OCI-LY7 (cell line): Measurements from ENCODE around the gene SH3PXD2A. TPM values are rescaled to one million over a fixed set of nuclear protein-coding genes. Genes with fewer than 3 reads are reported as not detected.

ENCODE experiments used
- BruUV-seq: library from RNA; stranded (reverse); fragments of 400-500 nt; replicated peaks from 2 replicates; lab custom pipeline; 2021; lab: Mats Ljungman, UMichigan
- CTCF ChIA-PET: fragments of 300-600 bp; sonication (Branson Sonifier 250); formaldehyde crosslinking; loops from one replicate; lab custom pipeline; 2022; ENCODE audit warnings: antibody characterized with exemption; ENCODE audit not compliant: unreplicated experiment; lab: Charles Lee
- POLR2A ChIA-PET: fragments of 300-600 bp; sonication (Branson Sonifier 250); formaldehyde crosslinking; loops from one replicate; lab custom pipeline; 2022; ENCODE audit warnings: antibody characterized with exemption; lab: Charles Lee
- DNase-seq: peaks from one replicate; pipeline ENCODE4 v3.0.0-alpha.2; 2015; ENCODE audit warnings: low spot score
- H2AFZ ChIP-seq: fragments of 200-600 bp; sonication (generic), shearing (Covaris generic); 2 replicates; pipeline ENCODE4 v1.6.1; 2014; ENCODE audit warnings: mild to moderate bottlenecking, antibody characterized with exemption, low read length, moderate library complexity
- H3K27ac ChIP-seq: fragments of 200-600 bp; sonication (generic); 2 replicates; pipeline ENCODE4 v1.5.1; 2014; ENCODE audit warnings: mixed run types, low read depth, mild to moderate bottlenecking, moderate library complexity, low read length, inconsistent platforms; ENCODE audit not compliant: poor library complexity, severe bottlenecking
- H3K36me3 ChIP-seq: fragments of 200-600 bp; sonication (generic); 2 replicates; pipeline ENCODE4 v1.6.1; 2014; ENCODE audit warnings: mild to moderate bottlenecking, antibody characterized with exemption, low read length, moderate library complexity, mixed read lengths; ENCODE audit not compliant: insufficient read depth
- H3K4me1 ChIP-seq: fragments of 200-600 bp; sonication (generic); 2 replicates; pipeline ENCODE4 v1.5.1; 2014; ENCODE audit warnings: mild to moderate bottlenecking, low read length; ENCODE audit not compliant: insufficient read depth, poor library complexity, severe bottlenecking
- H3K4me2 ChIP-seq: fragments of 200-600 bp; sonication (generic); 2 replicates; pipeline ENCODE4 v1.6.1; 2014; ENCODE audit warnings: mild to moderate bottlenecking, low read length
- H3K4me3 ChIP-seq: fragments of 200-600 bp; sonication (generic); 2 replicates; pipeline ENCODE4 v1.5.1; 2014; ENCODE audit warnings: mild to moderate bottlenecking, low read depth, low read length; ENCODE audit not compliant: poor library complexity, severe bottlenecking
- H3K79me2 ChIP-seq: fragments of 200-600 bp; sonication (generic); 2 replicates; pipeline ENCODE4 v1.6.1; 2016; ENCODE audit warnings: low read depth, mild to moderate bottlenecking, low read length, moderate library complexity, mixed read lengths; ENCODE audit not compliant: insufficient read depth
- H3K9me2 ChIP-seq: fragments of 200-600 bp; sonication (generic); 2 replicates; pipeline ENCODE4 v1.6.1; 2016; ENCODE audit warnings: mild to moderate bottlenecking, low read length, mixed read lengths; ENCODE audit not compliant: insufficient read depth
- H3K9me3 ChIP-seq: fragments of 200-600 bp; sonication (generic); 2 replicates; pipeline ENCODE4 v1.6.1; 2014; ENCODE audit warnings: mild to moderate bottlenecking, mixed run types, low read length, mixed read lengths
- H4K20me1 ChIP-seq: fragments of 200-600 bp; sonication (generic); 2 replicates; pipeline ENCODE4 v1.6.1; 2014; ENCODE audit warnings: mild to moderate bottlenecking, antibody characterized with exemption, low read length, moderate library complexity, mixed read lengths; ENCODE audit not compliant: insufficient read depth
- CTCF ChIP-seq: fragments of 200-600 bp; sonication (generic); conservative IDR thresholded peaks from 2 replicates; pipeline ENCODE4 v1.5.1; 2014; ENCODE audit warnings: mild to moderate bottlenecking, antibody characterized with exemption, low read length, moderate library complexity, mixed read lengths
- EZH2phosphoT487 ChIP-seq: fragments of 200-600 bp; sonication (generic); IDR thresholded peaks from 2 replicates; pipeline ENCODE4 v1.6.1; 2018; ENCODE audit warnings: low read depth, borderline replicate concordance, mild to moderate bottlenecking, mixed run types, antibody characterized with exemption, low read length, moderate library complexity, mixed read lengths
- intact Hi-C: fragments of 100-400 bp; cut with micrococcal nuclease; formaldehyde crosslinking; loops from one replicate; pipeline ENCODE4 v1.10.0; 2022; ENCODE audit not compliant: unreplicated experiment
- total RNA-seq, 2 experiments: library from RNA; depleted of rRNA in 1 of 2; stranded (reverse); fragments of >200 nt in 1 of 2; shearing (Covaris generic) in 1 of 2; gene quantifications; 2 replicates each; pipeline ENCODE4 v1.2.3, GENCODE V29; 2014 to 2022

The SH3PXD2A gene
- total RNA-seq, 2 experiments from 2014 or later: 0.85 to 5.9 TPM

GRCh38 chr10:103671126-103671895 lies 184.1 kb downstream of the SH3PXD2A start:
- intact Hi-C loops: no loop called here
- DNase-seq: no peak
- Histone ChIP-seq H3K4me1 (peaks cover 3% of the 10 kb centered on the region), H3K4me3 (no peak overlapping the region), H3K36me3 (no peaks in the 10 kb centered on the region), H3K4me2 (no peak overlapping the region), H3K27ac (no peak overlapping the region), H2AFZ (no peak overlapping the region), H3K79me2 (no peaks in the 10 kb centered on the region), H3K9me3 (no peaks in the 10 kb centered on the region), H3K9me2 (no peaks in the 10 kb centered on the region), H4K20me1 (no peaks in the 10 kb centered on the region)
- no peak for TF ChIP-seq CTCF
- TF ChIP-seq EZH2phosphoT487: no peak
- BruUV-seq: no TSS peak
- CTCF ChIA-PET: no interaction called here
- POLR2A ChIA-PET: no interaction called here

- Histone ChIP-seq H3K9me3 (no peaks in the 10 kb centered on the region), H3K4me3 (no peak overlapping the region), H3K79me2 (no peaks in the 10 kb centered on the region), H3K27ac (no peak overlapping the region), H3K4me2 (no peak overlapping the region), H2AFZ (no peak overlapping the region), H4K20me1 (no peaks in the 10 kb centered on the region), H3K36me3 (no peaks in the 10 kb centered on the region), H3K4me1 (no peaks in the 10 kb centered on the region), H3K9me2 (no peaks in the 10 kb centered on the region)
- ChIA-PET POLR2A (no interaction called here), CTCF (no interaction called here)
- BruUV-seq: no TSS peak
- TF ChIP-seq CTCF: no peak
- DNase-seq: no peak
- intact Hi-C loops: no loop called here
Observed at GRCh38 chr10:103669944-103670343, 185.4 kb downstream of the SH3PXD2A start.

GRCh38 chr10:103669243-103669929 lies 186.0 kb downstream of the SH3PXD2A start:
- Histone ChIP-seq H3K4me1 (no peaks in the 10 kb centered on the region), H3K36me3 (no peaks in the 10 kb centered on the region), H3K4me3 (no peak overlapping the region), H4K20me1 (no peaks in the 10 kb centered on the region), H3K79me2 (no peaks in the 10 kb centered on the region), H3K27ac (no peak overlapping the region), H3K4me2 (no peak overlapping the region), H3K9me2 (no peaks in the 10 kb centered on the region), H2AFZ (no peak overlapping the region), H3K9me3 (no peaks in the 10 kb centered on the region)
- intact Hi-C loops: no loop called here
- no peak for DNase-seq
- ChIA-PET POLR2A (no interaction called here), CTCF (no interaction called here)
- TF ChIP-seq CTCF: no peak
- TF ChIP-seq EZH2phosphoT487: no peak
- no TSS peak for BruUV-seq
